OCI-LY7 (cell line): ENCODE results near the gene IRF2BP2.

Source experiments
- EZH2phosphoT487 ChIP-seq: fragments of 200-600 bp; sonication (generic); IDR thresholded peaks from 2 replicates; pipeline ENCODE4 v1.6.1; 2018; ENCODE audit warnings: low read depth, borderline replicate concordance, mild to moderate bottlenecking, mixed run types, antibody characterized with exemption, low read length, moderate library complexity, mixed read lengths
- TF ChIP-seq, protein P1 (sequence below): fragments of 200-600 bp; sonication (generic); conservative IDR thresholded peaks from 2 replicates; pipeline ENCODE4 v1.5.1; 2014; ENCODE audit warnings: mild to moderate bottlenecking, antibody characterized with exemption, low read length, moderate library complexity, mixed read lengths

DNA sequence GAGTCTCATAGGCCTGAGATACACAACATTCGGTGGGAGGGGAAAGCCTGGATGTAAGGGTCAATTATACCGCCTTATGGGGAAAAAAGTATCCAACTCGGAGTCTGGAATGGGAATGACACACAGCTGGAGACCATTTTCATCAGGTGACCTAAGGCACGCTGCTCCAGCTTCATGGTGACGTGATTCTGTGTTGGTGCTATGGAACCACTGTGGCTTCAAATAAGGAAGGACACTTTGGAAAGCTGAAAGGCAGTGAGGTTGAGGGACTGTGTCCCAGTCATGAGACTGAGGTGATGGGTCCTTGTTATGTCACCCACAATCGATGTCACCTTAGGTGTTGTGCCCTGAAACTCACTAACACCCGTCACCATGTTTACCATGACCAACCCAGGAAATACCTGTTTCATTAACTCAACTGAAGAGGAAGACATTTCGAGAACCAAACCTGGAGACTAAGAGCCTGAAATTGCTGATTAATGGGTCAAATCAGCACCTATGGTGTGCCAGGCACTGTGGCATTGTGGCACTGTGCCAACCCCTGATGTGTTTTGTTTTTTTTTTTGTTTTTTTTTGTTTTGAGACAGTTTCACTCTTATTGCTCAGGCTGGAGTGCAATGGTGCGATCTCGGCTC is 54.5 kb downstream of the IRF2BP2 start:
- TF ChIP-seq, protein P1, sequence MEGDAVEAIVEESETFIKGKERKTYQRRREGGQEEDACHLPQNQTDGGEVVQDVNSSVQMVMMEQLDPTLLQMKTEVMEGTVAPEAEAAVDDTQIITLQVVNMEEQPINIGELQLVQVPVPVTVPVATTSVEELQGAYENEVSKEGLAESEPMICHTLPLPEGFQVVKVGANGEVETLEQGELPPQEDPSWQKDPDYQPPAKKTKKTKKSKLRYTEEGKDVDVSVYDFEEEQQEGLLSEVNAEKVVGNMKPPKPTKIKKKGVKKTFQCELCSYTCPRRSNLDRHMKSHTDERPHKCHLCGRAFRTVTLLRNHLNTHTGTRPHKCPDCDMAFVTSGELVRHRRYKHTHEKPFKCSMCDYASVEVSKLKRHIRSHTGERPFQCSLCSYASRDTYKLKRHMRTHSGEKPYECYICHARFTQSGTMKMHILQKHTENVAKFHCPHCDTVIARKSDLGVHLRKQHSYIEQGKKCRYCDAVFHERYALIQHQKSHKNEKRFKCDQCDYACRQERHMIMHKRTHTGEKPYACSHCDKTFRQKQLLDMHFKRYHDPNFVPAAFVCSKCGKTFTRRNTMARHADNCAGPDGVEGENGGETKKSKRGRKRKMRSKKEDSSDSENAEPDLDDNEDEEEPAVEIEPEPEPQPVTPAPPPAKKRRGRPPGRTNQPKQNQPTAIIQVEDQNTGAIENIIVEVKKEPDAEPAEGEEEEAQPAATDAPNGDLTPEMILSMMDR = no peak
- TF ChIP-seq EZH2phosphoT487 = no peak
